B cell (primary cell): ENCODE results near the gene ITPRIPL2. TPM values are rescaled to one million over a fixed set of nuclear protein-coding genes. Genes with fewer than 3 reads are reported as not detected.

ENCODE experiments used
- ATAC-seq: fragments of 200-7000 bp; cut with Tn5 transposase; one replicate; pipeline ENCODE4 v1.10.0; 2021; ENCODE audit warnings: low read depth, mild to moderate bottlenecking, moderate number of reproducible peaks, moderate library complexity
- CTCF ChIA-PET: fragments of 350-600 bp; sonication (Branson Sonifier 250); formaldehyde crosslinking; loops from one replicate; lab custom pipeline; 2021; ENCODE audit warnings: antibody characterized with exemption, inconsistent platforms; lab: Charles Lee
- POLR2A ChIA-PET: fragments of 350-600 bp; sonication (Branson Sonifier 250); formaldehyde crosslinking; loops from one replicate; lab custom pipeline; 2021; ENCODE audit warnings: antibody characterized with exemption; lab: Charles Lee
- DNase-seq: peaks from one replicate; pipeline ENCODE4 v3.0.0; 2013
- H2AFZ ChIP-seq: 2 replicates; pipeline ENCODE4 v1.6.1; 2012; ENCODE audit warnings: mild to moderate bottlenecking, low read depth, low read length; ENCODE audit not compliant: insufficient read depth, poor library complexity, severe bottlenecking
- H3K27ac ChIP-seq, 2 donors: 1 replicate in 1 of 2; 2 replicates in 1 of 2; pipeline ENCODE4 v1.5.1; 2012 to 2013; ENCODE audit warnings: low read length in 2 of 2, mild to moderate bottlenecking in 2 of 2, moderate library complexity in 1 of 2
- H3K27me3 ChIP-seq, 4 experiments: fragments of 200-600 bp in 1 of 4; sonication (generic) in 1 of 4; replicated peaks in 1 of 4; 1 replicate in 2 of 4; 2 replicates in 2 of 4; pipeline versions ENCODE4 v1.6.1 to v1.7.0; 2013 to 2016; ENCODE audit warnings: low read length in 3 of 4, mild to moderate bottlenecking in 2 of 4, mixed read lengths in 1 of 4, moderate library complexity in 1 of 4; ENCODE audit not compliant: insufficient read depth in 4 of 4, control insufficient read depth in 3 of 4; ENCODE audit errors: control extremely low read depth in 1 of 4
- H3K36me3 ChIP-seq, 2 experiments: replicated peaks in 1 of 2; 1 replicate in 1 of 2; 2 replicates in 1 of 2; pipeline versions ENCODE4 v1.6.1 to v1.7.1; 2013; ENCODE audit warnings: low read length in 1 of 2; ENCODE audit not compliant: insufficient read depth in 2 of 2, control insufficient read depth in 1 of 2; ENCODE audit errors: control extremely low read depth in 1 of 2, extremely low read depth in 1 of 2
- H3K4me1 ChIP-seq, 2 donors: fragments of 200-600 bp in 1 of 2; sonication (generic) in 1 of 2; 1 replicate in 1 of 2; 2 replicates in 1 of 2; pipeline versions ENCODE4 v1.5.1 to v1.6.1; 2013 to 2017; ENCODE audit warnings: low read length in 2 of 2; ENCODE audit not compliant: control insufficient read depth in 2 of 2, insufficient read depth in 2 of 2
- H3K4me2 ChIP-seq: replicated peaks from 2 replicates; pipeline ENCODE3; 2012; ENCODE audit warnings: mild to moderate bottlenecking, low read depth, low read length; ENCODE audit not compliant: poor library complexity, severe bottlenecking
- H3K4me3 ChIP-seq, 5 experiments: fragments of 200-600 bp in 1 of 5; sonication (generic) in 1 of 5; 1 replicate in 3 of 5; 2 replicates in 2 of 5; pipeline versions ENCODE4 v1.5.1 to v1.7.0; 2011 to 2016; ENCODE audit warnings: low read length in 4 of 5, mild to moderate bottlenecking in 4 of 5, low read depth in 2 of 5, control low read depth in 1 of 5, moderate library complexity in 1 of 5; ENCODE audit not compliant: insufficient read depth in 1 of 5; ENCODE audit errors: control extremely low read depth in 1 of 5, extremely low read depth in 1 of 5
- H3K79me2 ChIP-seq: fragments of 200-600 bp; sonication (generic); one replicate; pipeline ENCODE4 v1.6.0; 2016; ENCODE audit warnings: low read length; ENCODE audit not compliant: control insufficient read depth, insufficient read depth
- H3K9ac ChIP-seq: fragments of 200-600 bp; sonication (generic); 2 replicates; pipeline ENCODE4 v1.6.1; 2017; ENCODE audit warnings: mild to moderate bottlenecking, low read length, moderate library complexity
- H3K9me3 ChIP-seq, 3 donors: one replicate each; pipeline versions ENCODE4 v1.6.1 to v1.7.1; 2013; ENCODE audit warnings: low read length in 2 of 3; ENCODE audit not compliant: control insufficient read depth in 2 of 3, insufficient read depth in 1 of 3; ENCODE audit errors: control extremely low read depth in 1 of 3
- H4K20me1 ChIP-seq: 2 replicates; pipeline ENCODE4 v1.6.0; 2012; ENCODE audit warnings: mild to moderate bottlenecking, low read length; ENCODE audit not compliant: insufficient read depth, control insufficient read depth, poor library complexity, severe bottlenecking
- H3K27ac Mint-ChIP-seq: one replicate; pipeline ENCODE4 v1.8.0; 2021; ENCODE audit warnings: mixed read lengths
- H3K27me3 Mint-ChIP-seq: one replicate; pipeline ENCODE4 v1.8.0; 2021; ENCODE audit warnings: mixed read lengths
- H3K4me1 Mint-ChIP-seq: one replicate; pipeline ENCODE4 v1.8.0; 2021; ENCODE audit warnings: mixed read lengths
- H3K4me3 Mint-ChIP-seq: one replicate; pipeline ENCODE4 v1.8.0; 2021; ENCODE audit warnings: mixed read lengths
- H3K9me3 Mint-ChIP-seq: one replicate; pipeline ENCODE4 v1.8.0; 2022; ENCODE audit warnings: mixed read lengths; ENCODE audit not compliant: insufficient read depth
- CTCF ChIP-seq: fragments of 200-600 bp; IDR thresholded peaks from one replicate; pipeline ENCODE4 v1.8.0; 2022; ENCODE audit warnings: antibody characterized with exemption, mild to moderate bottlenecking
- EZH2 ChIP-seq: IDR thresholded peaks from 2 replicates; pipeline ENCODE4 v1.6.1; 2012; ENCODE audit warnings: borderline replicate concordance, low read depth, mild to moderate bottlenecking, moderate library complexity, low read length; ENCODE audit not compliant: insufficient read depth, poor library complexity, severe bottlenecking
- WGBS: methylation state at CpG from one replicate; pipeline ENCODE4 v1.1.5; 2013; ENCODE audit warnings: missing lambda C conversion rate; ENCODE audit not compliant: insufficient coverage; 5-methylcytosine and 5-hydroxymethylcytosine counted together
- intact Hi-C: fragments of 100-400 bp; cut with micrococcal nuclease; formaldehyde crosslinking; loops from one replicate; pipeline ENCODE4 v1.10.0; 2022
- polyA plus RNA-seq: library from polyadenylated mRNA; depleted of rRNA; stranded (reverse); fragments of >200 nt; gene quantifications from 2 replicates; pipeline ENCODE4 v1.2.3, GENCODE V29; 2012
- total RNA-seq, 2 donors: library from RNA; stranded (reverse); fragments of 120-200 nt in 1 of 2; gene quantifications; 1 replicate in 1 of 2; 2 replicates in 1 of 2; pipeline versions ENCODE4 v1.2.3 to v1.2.4, GENCODE V29; 2013 to 2022

The ITPRIPL2 gene
- total and polyA plus RNA-seq, 2 donors (not counting 1 experiment from before 2014, with no cell fraction given), result 1.1 to 15.4 TPM

GRCh38 chr16:19094542-19095365 lies 19.0 kb upstream of the ITPRIPL2 start:
- no peak overlapping the region for H3K27ac ChIP-seq
- Mint-ChIP-seq H3K27me3 (no peaks in the 10 kb centered on the region), H3K27ac (no peak overlapping the region), H3K4me1 (peaks cover 11% of the 10 kb centered on the region), H3K4me3 (no peak overlapping the region), H3K9me3 (peaks cover 12% of the 10 kb centered on the region)
- peaks cover 0 to 8% (median 5%) of the 10 kb centered on the region in 3 donors for H3K9me3 ChIP-seq
- DNase-seq (no peak), ATAC-seq (peak; percentile 24)
- H3K4me1 ChIP-seq, result no peaks in the 10 kb centered on the region
- H3K36me3 ChIP-seq, result no peaks in the 10 kb centered on the region
- no peak for TF ChIP-seq CTCF
- no peak for TF ChIP-seq EZH2
- 70% methylated on average over 5 of the region's 11 CpGs for WGBS
- H3K27me3 ChIP-seq, result no peaks in the 10 kb centered on the region
- H3K4me3 ChIP-seq, result no peak overlapping the region
- H3K79me2 ChIP-seq, result no peaks in the 10 kb centered on the region
- no peak overlapping the region for H3K4me2 ChIP-seq
- H2AFZ ChIP-seq, result peak overlapping the region; percentile 29
- POLR2A ChIA-PET, result interaction anchor here (1.0 to 1.2 kb wide), 2 partner anchors 23 to 36 kb away, joined by 3 to 4 read pairs; no protein-coding TSS in a partner anchor
- no peaks in the 10 kb centered on the region for H4K20me1 ChIP-seq
- CTCF ChIA-PET, result interaction anchor here (0.6 to 2.4 kb wide), 9 partner anchors 9 to 408 kb away, joined by 3 to 13 read pairs (median 3); no protein-coding TSS in a partner anchor
- no peak overlapping the region for H3K9ac ChIP-seq
- intact Hi-C loops, result no loop called here

- TF ChIP-seq CTCF, result no peak
- TF ChIP-seq EZH2, result no peak
- H3K79me2 ChIP-seq, result no peaks in the 10 kb centered on the region
- ChIA-PET CTCF (interaction anchor here (0.9 to 2.4 kb wide), 7 partner anchors 9 to 279 kb away, joined by 3 to 13 read pairs (median 4); no protein-coding TSS in a partner anchor), POLR2A (interaction anchor here (1.2 kb wide), 1 partner anchor 35 kb away, joined by 3 read pairs; no protein-coding TSS in a partner anchor)
- H3K27ac Mint-ChIP-seq, result no peak overlapping the region
- H3K9ac ChIP-seq, result no peak overlapping the region
- peaks cover 11% of the 10 kb centered on the region for H3K4me1 Mint-ChIP-seq
- WGBS, result 60% methylated on average over 1 of the region's 5 CpGs
- no peaks in the 10 kb centered on the region for H4K20me1 ChIP-seq
- no peak overlapping the region for H3K4me3 Mint-ChIP-seq
- no peak overlapping the region for H2AFZ ChIP-seq
- no peaks in the 10 kb centered on the region for H3K36me3 ChIP-seq
- DNase-seq, result no peak
- H3K9me3 Mint-ChIP-seq, result peaks cover 15% of the 10 kb centered on the region
- intact Hi-C loops, result no loop called here
- no peaks in the 10 kb centered on the region for H3K27me3 Mint-ChIP-seq
- H3K9me3 ChIP-seq, result peaks cover 0 to 13% (median 5%) of the 10 kb centered on the region in 3 donors
- H3K4me2 ChIP-seq, result no peak overlapping the region
- H3K4me3 ChIP-seq, result no peak overlapping the region
- ATAC-seq, result peak; percentile 43
- no peak overlapping the region for H3K27ac ChIP-seq
- peaks cover 0 to 4% (median 0%) of the 10 kb centered on the region in 4 experiments for H3K27me3 ChIP-seq
- no peaks in the 10 kb centered on the region for H3K4me1 ChIP-seq
Observed at GRCh38 chr16:19095654-19096053, 18.1 kb upstream of the ITPRIPL2 start.
